BJ (cell line): ENCODE measurements around the gene SNRPD3. TPM values are rescaled to one million over a fixed set of nuclear protein-coding genes. Genes with fewer than 3 reads are reported as not detected.
"Not testable (repeated sequence)": the region's sequence is repeated elsewhere in the genome, so short reads cannot be mapped to it uniquely, and the experiment has no call there.

Experiments used
- CTCF ChIA-PET: fragments of 350-600 bp; formaldehyde crosslinking; extraction: SDS; loops from one replicate; lab custom pipeline; 2021; ENCODE audit warnings: antibody characterized with exemption, inconsistent platforms; lab: Yijun Ruan, JAX
- POLR2A ChIA-PET: fragments of 300-600 bp; sonication (Branson Sonifier 250); formaldehyde crosslinking; extraction: SDS; loops from one replicate; lab custom pipeline; 2021; ENCODE audit warnings: antibody characterized with exemption; lab: Charles Lee
- DNase-seq: peaks from one replicate; pipeline ENCODE4 v3.0.0-alpha.2; 2011; ENCODE audit warnings: low read depth
- H3K27me3 ChIP-seq: 2 replicates; pipeline ENCODE4 v1.6.0; 2011; ENCODE audit warnings: low read length; ENCODE audit not compliant: control insufficient read depth, insufficient read depth
- H3K36me3 ChIP-seq: 2 replicates; pipeline ENCODE4 v1.5.1; 2011; ENCODE audit warnings: low read length; ENCODE audit not compliant: control insufficient read depth, insufficient read depth
- H3K4me3 ChIP-seq: 2 replicates; pipeline ENCODE4 v1.5.1; 2011; ENCODE audit warnings: low read depth, mild to moderate bottlenecking, control low read depth, low read length
- CTCF ChIP-seq: IDR thresholded peaks from 2 replicates; pipeline ENCODE4 v1.5.1; 2011; ENCODE audit warnings: low read depth, mild to moderate bottlenecking, control low read depth, inconsistent platforms, low read length, moderate library complexity; ENCODE audit not compliant: insufficient read depth
- polyA plus RNA-seq: library from polyadenylated mRNA; depleted of rRNA; stranded (reverse); fragments of >200 nt; gene quantifications from 2 replicates; pipeline ENCODE4 v1.2.3, GENCODE V29; 2011

SNRPD3 gene
- polyA plus RNA-seq, 1 experiment, result 168 TPM

DNA sequence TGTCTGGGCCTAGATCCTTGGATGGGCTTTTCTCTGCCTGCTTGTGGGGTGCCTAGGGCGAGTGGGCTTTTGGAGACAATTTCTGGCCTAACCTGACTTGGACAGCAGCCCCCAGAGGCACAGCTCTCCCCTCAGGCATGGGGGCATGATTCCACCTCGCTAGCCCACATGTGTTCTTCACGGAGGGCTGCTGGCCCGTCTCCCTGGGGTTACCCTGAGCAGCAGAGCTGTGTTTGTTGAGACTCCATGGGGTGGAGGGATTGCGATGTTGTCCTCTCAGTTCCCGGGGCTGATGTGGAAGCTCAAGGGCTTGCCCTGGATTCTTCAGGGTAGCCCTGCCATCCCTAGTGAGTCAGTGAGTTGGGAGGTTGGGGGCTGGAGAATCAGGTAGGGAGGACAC, 39.4 kb downstream of the SNRPD3 start:
- Histone ChIP-seq H3K36me3 (no peaks in the 10 kb centered on the region), H3K27me3 (no peaks in the 10 kb centered on the region), H3K4me3 (no peak overlapping the region)
- DNase-seq, result no peak
- ChIA-PET CTCF (interaction anchor here (0.8 kb wide), 1 partner anchor 25 kb away, joined by 3 read pairs; no protein-coding TSS in a partner anchor), POLR2A (no interaction called here)
- no peak for TF ChIP-seq CTCF

DNA sequence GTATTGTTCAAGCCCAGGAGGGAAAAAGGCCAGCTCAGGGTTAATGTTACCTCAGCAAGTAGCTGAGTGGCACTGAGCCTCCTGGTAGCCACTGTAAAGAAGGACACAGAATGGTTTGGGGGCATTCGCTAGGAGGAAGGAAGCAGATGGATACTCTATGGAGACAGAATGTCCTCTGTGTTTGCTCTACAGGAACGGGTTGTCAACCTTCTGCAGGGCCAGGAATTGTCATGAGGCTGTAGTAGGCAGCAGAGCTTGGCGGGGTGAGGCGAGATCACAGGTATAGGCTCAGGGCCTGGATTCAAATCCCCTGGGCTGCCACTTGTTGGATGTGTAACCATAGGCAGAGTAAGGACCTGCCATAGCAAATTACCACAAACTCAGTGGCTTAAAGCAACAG, 40.1 kb downstream of the SNRPD3 start:
- no peak for TF ChIP-seq CTCF
- DNase-seq, result no peak
- no peaks in the 10 kb centered on the region for H3K27me3 ChIP-seq
- H3K4me3 ChIP-seq, result no peak overlapping the region
- POLR2A ChIA-PET, result no interaction called here
- CTCF ChIA-PET, result interaction anchor here (0.8 kb wide), 1 partner anchor 26 kb away, joined by 3 read pairs; no protein-coding TSS in a partner anchor
- H3K36me3 ChIP-seq, result no peaks in the 10 kb centered on the region

DNA sequence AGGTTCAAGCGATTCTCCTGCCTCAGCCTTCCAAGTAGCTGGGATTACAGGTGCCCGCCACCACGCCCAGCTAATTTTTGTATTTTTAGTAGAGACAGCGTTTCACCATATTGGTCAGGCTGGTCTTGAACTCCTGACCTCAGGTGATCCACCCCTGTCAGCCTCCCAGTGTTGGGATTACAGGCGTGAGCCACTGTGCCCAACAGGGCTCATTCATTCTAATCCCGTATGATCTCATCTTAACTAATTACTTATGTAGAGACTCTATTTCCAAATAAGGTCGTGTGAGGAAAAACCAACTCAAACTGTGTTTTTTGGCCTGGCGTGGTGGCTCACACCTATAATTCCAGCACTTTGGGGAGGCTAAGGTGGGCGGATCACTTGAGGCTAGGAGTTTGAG, 41.3 kb downstream of the SNRPD3 start:
- POLR2A ChIA-PET, H3K36me3 ChIP-seq, H3K4me3 ChIP-seq, CTCF ChIA-PET, H3K27me3 ChIP-seq, DNase-seq: not testable (repeated sequence)

DNA sequence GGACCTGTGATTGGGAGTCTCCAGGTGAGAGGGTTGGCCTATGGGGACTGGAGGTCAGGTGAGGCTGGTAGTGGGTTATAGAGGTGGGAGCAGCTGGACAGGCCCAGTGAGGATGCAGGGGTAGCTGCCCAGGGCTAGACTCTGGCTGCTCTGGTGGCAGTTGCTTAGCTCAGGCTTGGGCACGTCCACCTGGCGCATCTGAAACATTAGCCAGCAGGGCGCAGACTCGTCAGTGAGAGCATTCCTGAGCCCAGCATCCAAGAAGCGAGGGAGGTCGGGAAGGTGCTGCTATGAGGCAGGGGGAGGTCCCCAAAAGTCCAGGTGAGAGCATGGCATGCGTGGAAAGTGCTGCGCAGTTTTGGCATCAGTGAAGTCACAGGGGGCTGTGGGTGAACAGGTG, 43.7 kb downstream of the SNRPD3 start:
- no peak for DNase-seq
- POLR2A ChIA-PET, result no interaction called here
- Histone ChIP-seq H3K36me3 (no peaks in the 10 kb centered on the region), H3K27me3 (no peaks in the 10 kb centered on the region), H3K4me3 (no peak overlapping the region)
- TF ChIP-seq CTCF, result no peak
- CTCF ChIA-PET, result no interaction called here

DNA sequence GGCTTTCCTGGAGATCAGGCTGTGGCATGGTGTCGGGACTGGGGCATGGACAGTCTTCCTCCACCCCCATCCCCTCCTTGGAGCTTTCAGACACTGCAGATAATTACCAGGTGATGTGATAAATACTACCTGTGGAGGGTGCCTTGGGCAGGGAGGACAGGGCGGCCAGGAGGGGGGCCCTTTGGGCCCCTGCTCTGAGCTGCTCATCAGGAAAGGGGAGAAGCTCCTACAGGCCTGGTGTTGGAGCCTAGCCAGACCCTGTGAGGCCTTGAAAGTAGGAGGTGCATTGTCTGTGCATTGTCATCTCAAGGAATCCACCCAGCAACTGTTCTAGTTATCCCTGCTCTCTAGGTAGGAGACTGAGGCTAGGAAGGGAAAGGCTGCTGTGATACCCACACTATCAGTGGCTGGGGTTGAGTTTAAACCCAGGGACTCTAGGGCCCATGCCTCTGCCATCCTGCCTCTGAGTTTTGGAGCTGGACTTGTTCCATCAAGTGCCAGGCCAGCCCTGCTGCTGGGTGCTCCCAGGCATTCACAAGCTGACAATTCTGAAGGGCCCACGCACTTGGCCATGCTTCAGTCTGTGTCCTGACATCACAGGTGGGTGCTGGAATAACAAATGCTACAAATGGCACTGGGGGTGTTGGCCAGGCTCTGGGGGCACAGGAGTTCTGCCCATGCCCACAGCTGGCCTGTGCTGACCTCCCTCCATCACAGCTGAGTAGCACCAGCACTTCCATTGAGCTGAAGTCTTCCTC, 44.3 kb downstream of the SNRPD3 start:
- H3K4me3 ChIP-seq, CTCF ChIA-PET, H3K36me3 ChIP-seq, H3K27me3 ChIP-seq, DNase-seq, POLR2A ChIA-PET: not testable (repeated sequence)

GRCh38 chr22:24601217-24602104, 45.7 kb downstream of the SNRPD3 start:
- ChIA-PET CTCF (no interaction called here), POLR2A (no interaction called here)
- no peak for TF ChIP-seq CTCF
- Histone ChIP-seq H3K36me3 (no peaks in the 10 kb centered on the region), H3K27me3 (no peaks in the 10 kb centered on the region), H3K4me3 (no peak overlapping the region)
- no peak for DNase-seq

GRCh38 chr22:24602105-24602749, 46.4 kb downstream of the SNRPD3 start:
- H3K4me3 ChIP-seq, POLR2A ChIA-PET, H3K27me3 ChIP-seq, DNase-seq, H3K36me3 ChIP-seq, CTCF ChIA-PET: not testable (repeated sequence)
